Upper lobe of left lung (tissue), 4 donors: ENCODE measurements around the gene STAC.

Experiments
- CTCF ChIP-seq, 6 experiments: fragments of 450-650 bp in 4 of 6; fragments of 200-600 bp in 2 of 6; sonication (generic) in 2 of 6; IDR thresholded peaks; one replicate each; pipeline ENCODE4 v1.5.1; 2016 to 2019; ENCODE audit warnings: antibody characterized with exemption in 6 of 6
- EP300 ChIP-seq, 4 donors: sonication (generic); formaldehyde crosslinking; IDR thresholded peaks; one replicate each; pipeline ENCODE4 v1.5.1; 2017; ENCODE audit warnings: antibody characterized with exemption in 4 of 4, control low read depth in 2 of 4
- POLR2A ChIP-seq, 4 donors: fragments of 450-650 bp; IDR thresholded peaks; one replicate each; pipeline ENCODE4 v1.5.1; 2016 to 2017; ENCODE audit warnings: antibody characterized with exemption in 4 of 4, mild to moderate bottlenecking in 2 of 4
- POLR2AphosphoS5 ChIP-seq, 2 donors: sonication (generic); formaldehyde crosslinking; IDR thresholded peaks; one replicate each; pipeline ENCODE4 v1.5.1; 2017; ENCODE audit warnings: antibody characterized with exemption in 2 of 2

DNA sequence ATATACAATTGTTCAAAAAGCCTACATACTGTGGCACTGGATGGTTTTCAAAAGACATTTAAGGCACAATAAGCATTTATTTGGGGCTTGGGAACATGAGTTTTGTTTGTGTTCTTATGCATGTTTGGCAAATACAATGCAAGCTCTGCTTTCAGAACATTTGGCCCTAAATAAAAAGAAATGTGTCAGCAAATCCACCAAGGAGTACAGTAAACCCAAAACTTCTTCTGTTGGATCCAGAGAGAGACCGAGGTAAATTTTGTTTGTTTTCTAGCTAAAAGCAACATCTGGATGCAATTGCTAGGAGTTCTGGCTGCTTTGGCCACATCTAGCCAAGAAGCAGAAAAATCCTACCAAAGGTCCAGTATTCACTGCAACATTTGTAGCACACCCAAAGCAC is 215.2 kb downstream of the STAC start:
- TF ChIP-seq EP300 (IDR thresholded peaks at IDR 0.05) (no peak), CTCF (IDR thresholded peaks at IDR 0.05) (no peak), POLR2AphosphoS5 (IDR thresholded peaks at IDR 0.05) (no peak), POLR2A (IDR thresholded peaks at IDR 0.05) (no peak)
